Smooth muscle cell (in vitro differentiated cells): ENCODE results near the gene CPLX1. TPM values are rescaled to one million over a fixed set of nuclear protein-coding genes. Genes with fewer than 3 reads are reported as not detected.

Experiments
- DNase-seq: peaks from one replicate; lab custom pipeline; 2025; ENCODE audit not compliant: unreplicated experiment; lab: John Stamatoyannopoulos, UW
- H2AFZ ChIP-seq: fragments of 200-600 bp; sonication (generic); 2 replicates; pipeline ENCODE4 v1.6.0; 2016; ENCODE audit warnings: antibody characterized with exemption, low read depth, mild to moderate bottlenecking
- H3F3A ChIP-seq: fragments of 200-600 bp; sonication (generic); 2 replicates; pipeline ENCODE4 v1.6.0; 2017; ENCODE audit warnings: antibody characterized with exemption, low read depth
- H3K27ac ChIP-seq: fragments of 200-600 bp; sonication (generic); 2 replicates; pipeline ENCODE4 v1.5.1; 2016; ENCODE audit warnings: low read depth, mild to moderate bottlenecking
- H3K27me3 ChIP-seq: fragments of 200-600 bp; sonication (generic); 2 replicates; pipeline ENCODE4 v1.6.1; 2016; ENCODE audit warnings: low read depth, mild to moderate bottlenecking
- H3K36me3 ChIP-seq: fragments of 200-600 bp; sonication (generic); 2 replicates; pipeline ENCODE4 v1.5.1; 2016; ENCODE audit warnings: low read depth
- H3K4me1 ChIP-seq: fragments of 200-600 bp; sonication (generic); 2 replicates; pipeline ENCODE4 v1.5.1; 2016; ENCODE audit warnings: low read depth
- H3K4me2 ChIP-seq: fragments of 200-600 bp; sonication (generic); 2 replicates; pipeline ENCODE4 v1.6.0; 2016; ENCODE audit warnings: mild to moderate bottlenecking
- H3K4me3 ChIP-seq: fragments of 200-600 bp; sonication (generic); 2 replicates; pipeline ENCODE4 v1.5.1; 2016; ENCODE audit warnings: mild to moderate bottlenecking
- H3K79me2 ChIP-seq: fragments of 200-600 bp; sonication (generic); 2 replicates; pipeline ENCODE4 v1.6.0; 2016; ENCODE audit warnings: low read depth, mild to moderate bottlenecking
- H3K9ac ChIP-seq: fragments of 200-600 bp; sonication (generic); 2 replicates; pipeline ENCODE4 v1.6.0; 2016; ENCODE audit warnings: low read depth
- H3K9me3 ChIP-seq: fragments of 200-600 bp; sonication (generic); replicated peaks from 2 replicates; pipeline ENCODE4 v1.5.1; 2016; ENCODE audit warnings: low read depth
- H4K20me1 ChIP-seq: fragments of 200-600 bp; sonication (generic); 2 replicates; pipeline ENCODE4 v1.6.0; 2016; ENCODE audit warnings: low read depth
- WGBS: methylation state at CpG from one replicate; pipeline ENCODE4 v1.1.7; 2016; ENCODE audit warnings: low lambda C conversion rate; 5-methylcytosine and 5-hydroxymethylcytosine counted together
- polyA plus RNA-seq: library from polyadenylated mRNA; unstranded; fragments of >200 nt; fragmentation: Nextera tagmentation; extraction: Ambion mirVana; gene quantifications from 2 replicates; pipeline ENCODE4 v1.2.1, GENCODE V29; 2016
- total RNA-seq: library from RNA; depleted of rRNA; stranded (reverse); fragments of >200 nt; gene quantifications from 2 replicates; pipeline ENCODE4 v1.2.3, GENCODE V29; 2014
- TF ChIP-seq, protein P1 (sequence below): fragments of 200-600 bp; sonication (generic); IDR thresholded peaks from 2 replicates; pipeline ENCODE4 v1.5.1; 2017; ENCODE audit warnings: borderline replicate concordance, mild to moderate bottlenecking, antibody characterized with exemption; ENCODE audit not compliant: insufficient read depth, poor library complexity, severe bottlenecking

Gene CPLX1
- total and polyA plus RNA-seq, 2 experiments from 2014 or later: not detected

DNA sequence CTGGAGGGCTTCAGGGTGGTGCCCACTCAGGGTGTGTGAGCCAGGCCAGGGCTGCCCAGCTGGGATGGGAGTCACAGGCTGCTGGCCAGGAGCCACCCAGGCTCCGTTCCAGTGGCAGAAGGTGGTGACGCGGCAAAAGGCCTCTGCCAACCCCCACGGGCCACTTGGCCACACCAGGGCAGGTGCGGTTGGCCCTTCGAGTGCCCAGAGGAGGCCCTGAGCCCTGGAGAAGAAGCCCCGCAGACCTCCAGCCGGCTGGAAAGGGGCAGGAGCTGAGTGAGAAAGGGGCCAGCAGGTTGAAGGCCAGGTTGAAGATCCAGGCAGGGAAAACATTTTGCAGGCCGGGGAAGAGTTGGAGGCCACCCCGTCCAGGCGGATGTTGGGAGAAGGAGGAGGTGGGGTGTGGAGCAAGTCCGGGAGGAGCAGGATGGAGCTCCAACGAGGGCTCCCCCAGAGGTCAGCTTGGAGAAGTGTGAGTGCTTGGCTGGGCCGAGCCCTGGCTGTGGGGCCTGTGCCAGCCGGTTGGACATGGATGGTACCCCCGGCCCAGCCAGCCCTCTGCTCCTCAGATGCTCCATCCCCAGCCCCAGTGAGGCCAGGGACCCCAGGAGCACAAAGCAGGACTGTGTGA lies 2.8 kb upstream of the CPLX1 start:
- Histone ChIP-seq H3K79me2 (no peaks in the 10 kb centered on the region), H3K27ac (no peak overlapping the region), H4K20me1 (no peaks in the 10 kb centered on the region), H3F3A (no peaks in the 10 kb centered on the region), H3K9me3 (no peaks in the 10 kb centered on the region), H3K4me1 (no peaks in the 10 kb centered on the region), H3K4me2 (no peak overlapping the region), H3K27me3 (peaks cover 57% of the 10 kb centered on the region), H3K4me3 (no peak overlapping the region), H2AFZ (no peak overlapping the region), H3K36me3 (no peaks in the 10 kb centered on the region), H3K9ac (no peak overlapping the region)
- TF ChIP-seq, protein P1, sequence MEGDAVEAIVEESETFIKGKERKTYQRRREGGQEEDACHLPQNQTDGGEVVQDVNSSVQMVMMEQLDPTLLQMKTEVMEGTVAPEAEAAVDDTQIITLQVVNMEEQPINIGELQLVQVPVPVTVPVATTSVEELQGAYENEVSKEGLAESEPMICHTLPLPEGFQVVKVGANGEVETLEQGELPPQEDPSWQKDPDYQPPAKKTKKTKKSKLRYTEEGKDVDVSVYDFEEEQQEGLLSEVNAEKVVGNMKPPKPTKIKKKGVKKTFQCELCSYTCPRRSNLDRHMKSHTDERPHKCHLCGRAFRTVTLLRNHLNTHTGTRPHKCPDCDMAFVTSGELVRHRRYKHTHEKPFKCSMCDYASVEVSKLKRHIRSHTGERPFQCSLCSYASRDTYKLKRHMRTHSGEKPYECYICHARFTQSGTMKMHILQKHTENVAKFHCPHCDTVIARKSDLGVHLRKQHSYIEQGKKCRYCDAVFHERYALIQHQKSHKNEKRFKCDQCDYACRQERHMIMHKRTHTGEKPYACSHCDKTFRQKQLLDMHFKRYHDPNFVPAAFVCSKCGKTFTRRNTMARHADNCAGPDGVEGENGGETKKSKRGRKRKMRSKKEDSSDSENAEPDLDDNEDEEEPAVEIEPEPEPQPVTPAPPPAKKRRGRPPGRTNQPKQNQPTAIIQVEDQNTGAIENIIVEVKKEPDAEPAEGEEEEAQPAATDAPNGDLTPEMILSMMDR: no peak
- 75% methylated on average over 16 of the region's 16 CpGs for WGBS
- DNase-seq: no peak

DNA sequence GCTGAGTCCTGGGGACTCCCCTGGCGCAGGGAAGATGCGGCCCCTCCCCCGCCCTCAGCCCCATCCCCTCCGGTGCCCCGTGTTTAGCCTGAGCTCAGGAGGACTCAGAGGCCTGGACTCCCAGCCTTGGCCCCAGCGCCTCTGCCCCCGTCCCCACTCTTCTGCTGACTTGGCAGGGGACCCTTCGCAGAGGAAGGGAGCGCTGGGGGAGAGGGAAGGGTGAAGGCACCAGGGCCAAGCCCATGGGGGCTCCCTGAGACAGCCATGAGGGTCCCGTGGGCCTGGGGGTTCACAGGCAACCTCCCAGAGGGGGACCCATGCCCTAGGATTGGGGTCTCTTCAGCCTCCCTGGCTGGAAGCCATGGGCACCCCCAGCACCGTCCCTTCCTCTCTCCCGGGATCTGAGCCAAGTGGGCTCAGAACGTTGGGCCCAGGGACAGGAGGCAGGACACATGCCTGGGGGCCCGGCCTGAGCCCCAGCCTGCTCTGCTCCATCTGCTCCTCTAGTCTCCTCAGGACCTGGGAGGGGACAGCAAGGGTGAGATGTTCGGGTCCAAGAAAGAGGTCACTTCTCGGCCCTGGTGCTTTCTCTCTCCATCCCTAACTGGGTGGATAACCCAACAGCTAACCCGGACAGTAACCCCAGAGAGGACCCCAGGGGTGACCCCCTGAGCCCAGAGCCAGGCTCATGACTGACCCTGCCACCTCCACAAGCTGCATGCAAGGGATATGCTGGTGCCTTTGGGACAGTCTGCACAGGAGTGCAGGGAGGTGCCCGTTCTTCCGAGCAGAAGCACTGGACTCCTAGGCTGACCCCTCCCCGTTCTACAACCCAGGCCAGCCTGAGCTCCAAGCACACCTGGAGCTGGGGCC lies 1.5 kb upstream of the CPLX1 start:
- no peaks in the 10 kb centered on the region for H3K79me2 ChIP-seq
- H3K4me3 ChIP-seq: no peak overlapping the region
- no peaks in the 10 kb centered on the region for H3K4me1 ChIP-seq
- no peaks in the 10 kb centered on the region for H3K36me3 ChIP-seq
- no peak overlapping the region for H2AFZ ChIP-seq
- no peak overlapping the region for H3K9ac ChIP-seq
- no peak overlapping the region for H3K4me2 ChIP-seq
- no peaks in the 10 kb centered on the region for H4K20me1 ChIP-seq
- no peaks in the 10 kb centered on the region for H3F3A ChIP-seq
- DNase-seq: no peak
- H3K27ac ChIP-seq: no peak overlapping the region
- TF ChIP-seq, protein P1: no peak
- no peaks in the 10 kb centered on the region for H3K9me3 ChIP-seq
- peaks cover 70% of the 10 kb centered on the region for H3K27me3 ChIP-seq
- 62% methylated on average over 14 of the region's 20 CpGs for WGBS

DNA sequence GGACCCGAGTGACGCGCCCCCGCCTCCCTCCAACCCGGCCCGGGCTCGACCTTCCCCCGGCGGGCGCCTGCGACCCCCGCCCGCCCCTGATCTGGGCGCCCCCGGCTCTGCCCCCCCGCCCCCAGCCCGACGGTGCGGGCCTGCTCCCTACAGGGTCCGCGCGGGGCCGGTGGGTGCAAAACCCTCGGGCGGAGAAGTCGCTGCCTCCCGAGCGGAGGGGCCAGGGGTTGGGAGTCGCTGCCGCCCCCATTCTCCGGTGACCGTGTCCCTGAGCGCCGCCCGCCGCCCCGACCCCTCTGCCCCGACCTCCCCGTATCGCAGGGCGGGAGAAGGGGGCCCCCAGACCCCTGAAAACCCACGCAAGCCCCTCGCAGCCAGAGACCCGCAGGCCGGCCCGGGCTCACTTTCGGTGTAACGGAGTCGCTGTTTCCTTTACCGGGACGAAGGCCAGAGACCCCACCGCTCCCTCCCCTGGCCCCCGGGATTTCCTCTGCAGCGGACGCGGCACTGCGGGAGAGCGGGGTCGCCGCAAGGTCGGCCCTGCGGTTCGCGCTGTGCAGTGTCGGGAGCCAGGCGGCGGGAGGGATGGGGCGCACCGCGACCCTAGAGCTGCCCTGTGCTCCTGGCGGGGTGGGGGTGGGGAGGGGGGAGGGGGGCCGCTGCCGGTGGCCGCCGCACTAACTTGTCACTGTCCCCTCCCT lies 729 bp upstream of the CPLX1 start:
- peak overlapping the region; percentile 61 for H3K4me2 ChIP-seq
- H2AFZ ChIP-seq: no peak overlapping the region
- no peaks in the 10 kb centered on the region for H3K4me1 ChIP-seq
- no peaks in the 10 kb centered on the region for H3F3A ChIP-seq
- H3K4me3 ChIP-seq: peak overlapping the region; percentile 5
- no peak overlapping the region for H3K27ac ChIP-seq
- H3K9me3 ChIP-seq: no peaks in the 10 kb centered on the region
- DNase-seq: no peak
- 3% methylated on average over 35 of the region's 75 CpGs for WGBS
- H3K9ac ChIP-seq: no peak overlapping the region
- peaks cover 78% of the 10 kb centered on the region for H3K27me3 ChIP-seq
- H3K79me2 ChIP-seq: no peaks in the 10 kb centered on the region
- H4K20me1 ChIP-seq: no peaks in the 10 kb centered on the region
- no peaks in the 10 kb centered on the region for H3K36me3 ChIP-seq
- TF ChIP-seq, protein P1: no peak
